ENCODE data around the gene KAT7.

Gene KAT7

DNA sequence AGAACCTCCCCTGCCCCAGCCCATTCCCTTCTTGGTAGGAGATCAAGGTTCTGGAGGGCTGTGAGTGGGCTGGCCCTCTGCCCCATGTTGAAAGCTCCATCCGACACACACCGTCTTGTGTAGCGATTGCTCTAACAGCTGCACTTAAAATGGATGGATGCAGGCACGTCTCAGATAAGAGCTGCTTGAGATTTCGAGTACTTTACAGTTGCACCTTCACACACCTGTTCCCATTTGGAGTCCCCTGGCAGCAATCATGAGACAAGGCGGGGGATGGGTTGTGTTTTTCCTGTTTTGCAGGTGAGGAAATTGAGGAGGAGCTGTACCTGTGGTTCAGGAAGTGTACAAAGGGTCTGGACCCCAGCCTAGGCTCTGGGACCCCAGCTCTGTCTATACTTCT is 85.0 kb downstream of the KAT7 start:
- no peak for DNase-seq

GRCh38 chr17:49873926-49874325 is 85.4 kb downstream of the KAT7 start:
- no peak for DNase-seq

DNA sequence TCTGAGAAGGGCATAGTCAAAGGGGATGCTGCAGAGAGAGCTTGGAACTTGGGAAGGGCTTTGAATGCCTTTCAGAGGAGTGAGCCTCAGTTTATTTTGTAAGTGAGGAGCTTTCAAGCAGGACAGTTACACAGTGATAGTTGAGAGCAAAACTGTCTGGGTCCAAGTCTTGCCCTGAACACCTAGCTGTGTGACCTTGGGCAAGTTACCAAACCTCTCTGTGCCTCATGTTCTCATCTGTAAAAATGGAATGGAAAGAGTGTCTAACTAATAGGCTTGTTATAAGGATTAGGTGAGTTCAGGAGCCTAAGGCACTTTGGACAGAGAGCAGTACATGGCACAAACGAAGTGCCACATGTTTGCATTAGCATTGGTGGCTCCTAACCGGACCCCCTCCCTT is 86.4 kb downstream of the KAT7 start:
- no peak for DNase-seq

- no peak for DNase-seq
These were observed 87.2 kb downstream of the KAT7 start for GRCh38 chr17:49875685-49876084.

DNA sequence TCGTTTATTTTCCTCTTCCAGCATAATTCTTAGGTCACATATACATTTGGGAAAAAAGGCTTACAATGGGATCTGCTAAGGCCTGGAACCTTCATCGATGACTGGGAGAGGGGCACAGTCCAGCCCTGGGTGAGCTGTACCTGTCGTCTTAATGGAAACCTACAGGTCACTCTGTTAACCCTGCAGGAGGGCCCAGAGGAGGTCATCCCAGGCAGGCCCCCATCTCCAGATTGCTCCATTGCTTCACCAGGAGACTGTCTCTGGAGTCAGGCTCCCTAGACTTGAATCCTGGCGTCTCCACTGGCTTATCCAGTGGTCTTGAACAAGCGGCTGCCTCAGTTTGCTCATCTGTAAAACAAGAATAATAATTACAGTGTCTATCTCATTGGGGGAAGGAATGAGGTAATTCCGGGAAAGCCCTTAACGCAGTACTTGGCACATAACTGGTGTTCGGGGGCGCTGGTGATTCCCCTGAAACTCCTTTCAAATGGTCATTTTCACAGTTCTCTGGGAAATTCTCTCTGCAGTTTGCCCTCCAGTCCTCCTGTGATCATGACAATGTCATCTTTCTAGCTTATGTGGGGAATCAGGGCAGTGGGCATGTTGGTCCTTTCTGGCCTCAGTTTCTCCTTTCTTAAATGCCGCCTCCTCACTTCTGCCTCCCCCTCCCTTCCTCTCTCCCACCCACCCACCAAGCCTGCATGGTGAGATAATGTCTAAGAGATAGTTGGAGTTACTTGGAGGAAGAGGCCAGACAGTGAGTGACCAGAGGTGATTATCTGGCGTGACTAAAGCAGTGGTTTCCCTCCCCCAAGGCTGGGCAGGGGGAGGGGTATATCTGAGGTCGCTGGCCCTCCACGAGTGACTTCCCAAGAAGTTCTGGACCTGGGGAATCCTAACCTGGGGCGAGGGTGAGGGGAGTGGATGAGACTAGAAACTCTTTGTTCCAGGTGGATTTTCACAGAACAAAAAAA is 90.7 kb downstream of the KAT7 start:
- DNase-seq = no peak

GRCh38 chr17:49880291-49881053 is 92.0 kb downstream of the KAT7 start:
- DNase-seq = peak; percentile 49

DNA sequence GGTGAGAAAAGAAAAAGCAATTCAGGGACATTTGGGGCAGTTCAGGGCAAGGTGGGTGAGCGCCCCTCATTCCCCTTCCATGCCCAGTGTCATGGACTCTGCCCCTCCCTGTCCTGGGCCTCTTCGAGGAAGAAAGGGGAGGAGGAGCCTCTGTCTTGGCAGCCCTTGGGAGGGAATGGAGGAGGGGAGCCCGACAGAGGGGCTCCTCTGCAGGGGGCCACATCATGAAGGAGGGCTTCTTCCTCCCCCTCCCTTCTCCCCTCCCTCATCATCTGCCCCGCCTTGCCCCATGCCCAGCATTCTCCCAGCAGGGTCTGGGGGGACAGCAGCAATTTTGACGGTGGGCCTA is 92.5 kb downstream of the KAT7 start:
- DNase-seq = no peak

- DNase-seq = no peak
These were observed 94.0 kb downstream of the KAT7 start for GRCh38 chr17:49882434-49882833.
